Measurements from ENCODE around the gene RICTOR.

The RICTOR gene

DNA sequence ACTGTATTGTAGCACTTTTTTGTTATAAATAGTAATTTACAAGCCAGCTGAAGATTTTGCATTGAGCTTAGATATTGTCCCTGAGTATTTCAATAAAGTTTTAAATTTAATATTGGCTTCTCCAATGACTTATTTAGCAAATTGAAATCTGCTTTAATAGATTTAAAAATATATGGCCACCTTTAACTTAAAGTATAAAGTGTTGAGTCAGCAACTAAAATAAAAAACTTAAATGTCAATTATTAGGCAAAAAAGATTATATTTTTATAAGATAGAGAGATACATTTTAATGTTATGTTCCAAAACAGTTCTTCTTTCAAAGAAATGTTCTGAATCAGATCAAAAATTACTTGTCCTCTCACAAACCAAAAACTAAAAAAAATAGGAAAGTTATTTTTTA, 167.7 kb downstream of the RICTOR start:
- no peak overlapping the region for H3K9ac ChIP-seq (ENCODE audit: low read length)
- H3K9me3 ChIP-seq (ENCODE audit: insufficient read depth, low read length), result no peaks in the 10 kb centered on the region
- H3F3A ChIP-seq (ENCODE audit: insufficient read depth), result no peaks in the 10 kb centered on the region
- no peak overlapping the region for H3K27ac ChIP-seq (ENCODE audit: low read depth, low read length)
- TF ChIP-seq, protein P1, sequence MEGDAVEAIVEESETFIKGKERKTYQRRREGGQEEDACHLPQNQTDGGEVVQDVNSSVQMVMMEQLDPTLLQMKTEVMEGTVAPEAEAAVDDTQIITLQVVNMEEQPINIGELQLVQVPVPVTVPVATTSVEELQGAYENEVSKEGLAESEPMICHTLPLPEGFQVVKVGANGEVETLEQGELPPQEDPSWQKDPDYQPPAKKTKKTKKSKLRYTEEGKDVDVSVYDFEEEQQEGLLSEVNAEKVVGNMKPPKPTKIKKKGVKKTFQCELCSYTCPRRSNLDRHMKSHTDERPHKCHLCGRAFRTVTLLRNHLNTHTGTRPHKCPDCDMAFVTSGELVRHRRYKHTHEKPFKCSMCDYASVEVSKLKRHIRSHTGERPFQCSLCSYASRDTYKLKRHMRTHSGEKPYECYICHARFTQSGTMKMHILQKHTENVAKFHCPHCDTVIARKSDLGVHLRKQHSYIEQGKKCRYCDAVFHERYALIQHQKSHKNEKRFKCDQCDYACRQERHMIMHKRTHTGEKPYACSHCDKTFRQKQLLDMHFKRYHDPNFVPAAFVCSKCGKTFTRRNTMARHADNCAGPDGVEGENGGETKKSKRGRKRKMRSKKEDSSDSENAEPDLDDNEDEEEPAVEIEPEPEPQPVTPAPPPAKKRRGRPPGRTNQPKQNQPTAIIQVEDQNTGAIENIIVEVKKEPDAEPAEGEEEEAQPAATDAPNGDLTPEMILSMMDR (IDR thresholded peaks at IDR 0.05; ENCODE audit: insufficient read depth, low read length, poor library complexity, severe bottlenecking), result no peak
- no peak for TF ChIP-seq EZH2phosphoT487 (conservative IDR thresholded peaks at IDR 0.05; ENCODE audit: low read length)
- no peak overlapping the region for H3K4me3 ChIP-seq (ENCODE audit: insufficient read depth, low read length, poor library complexity, severe bottlenecking)
- H4K20me1 ChIP-seq (ENCODE audit: low read depth, low read length), result no peaks in the 10 kb centered on the region
- H2AFZ ChIP-seq (ENCODE audit: low read depth, low read length, severe bottlenecking), result no peak overlapping the region
- H3K79me2 ChIP-seq (ENCODE audit: insufficient read depth, low read length), result no peaks in the 10 kb centered on the region
- no peaks in the 10 kb centered on the region for H3K9me2 ChIP-seq (replicated peaks; ENCODE audit: insufficient read depth, low read length)
- no peak overlapping the region for H3K4me2 ChIP-seq (ENCODE audit: low read depth, low read length, poor library complexity, severe bottlenecking)
- H3K36me3 ChIP-seq (ENCODE audit: low read length), result no peaks in the 10 kb centered on the region
- no peaks in the 10 kb centered on the region for H3K27me3 ChIP-seq (ENCODE audit: low read length)

DNA sequence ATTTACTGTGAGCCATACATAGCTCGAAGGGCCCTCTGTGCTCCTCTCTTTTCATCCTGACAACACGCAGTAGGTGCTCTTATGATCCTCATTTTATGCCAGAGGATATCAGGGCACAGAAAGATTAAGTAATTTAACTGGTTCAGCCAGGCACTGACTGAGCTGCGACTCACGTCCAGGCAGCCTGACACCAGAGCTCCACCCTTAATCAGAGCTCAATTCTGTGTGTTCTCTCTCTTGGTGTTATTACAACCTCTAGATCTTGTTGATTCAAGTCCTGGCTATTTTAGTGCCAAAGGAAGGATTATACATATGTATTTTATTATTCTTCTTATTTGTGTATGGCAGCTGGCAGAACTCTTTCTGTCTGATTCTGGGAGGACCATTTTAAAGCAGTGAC, 168.7 kb downstream of the RICTOR start:
- no peak overlapping the region for H3K9ac ChIP-seq (ENCODE audit: low read length)
- no peak overlapping the region for H2AFZ ChIP-seq (ENCODE audit: low read depth, low read length, severe bottlenecking)
- H3K9me2 ChIP-seq (replicated peaks; ENCODE audit: insufficient read depth, low read length), result no peaks in the 10 kb centered on the region
- no peaks in the 10 kb centered on the region for H3F3A ChIP-seq (ENCODE audit: insufficient read depth)
- no peaks in the 10 kb centered on the region for H4K20me1 ChIP-seq (ENCODE audit: low read depth, low read length)
- H3K9me3 ChIP-seq (ENCODE audit: insufficient read depth, low read length), result no peaks in the 10 kb centered on the region
- H3K79me2 ChIP-seq (ENCODE audit: insufficient read depth, low read length), result no peaks in the 10 kb centered on the region
- H3K27me3 ChIP-seq (ENCODE audit: low read length), result no peaks in the 10 kb centered on the region
- TF ChIP-seq EZH2phosphoT487 (conservative IDR thresholded peaks at IDR 0.05; ENCODE audit: low read length), result no peak
- TF ChIP-seq, protein P1 (IDR thresholded peaks at IDR 0.05; ENCODE audit: insufficient read depth, low read length, poor library complexity, severe bottlenecking), result no peak
- no peak overlapping the region for H3K4me3 ChIP-seq (ENCODE audit: insufficient read depth, low read length, poor library complexity, severe bottlenecking)
- no peak overlapping the region for H3K27ac ChIP-seq (ENCODE audit: low read depth, low read length)
- H3K4me2 ChIP-seq (ENCODE audit: low read depth, low read length, poor library complexity, severe bottlenecking), result no peak overlapping the region
- H3K36me3 ChIP-seq (ENCODE audit: low read length), result no peaks in the 10 kb centered on the region

DNA sequence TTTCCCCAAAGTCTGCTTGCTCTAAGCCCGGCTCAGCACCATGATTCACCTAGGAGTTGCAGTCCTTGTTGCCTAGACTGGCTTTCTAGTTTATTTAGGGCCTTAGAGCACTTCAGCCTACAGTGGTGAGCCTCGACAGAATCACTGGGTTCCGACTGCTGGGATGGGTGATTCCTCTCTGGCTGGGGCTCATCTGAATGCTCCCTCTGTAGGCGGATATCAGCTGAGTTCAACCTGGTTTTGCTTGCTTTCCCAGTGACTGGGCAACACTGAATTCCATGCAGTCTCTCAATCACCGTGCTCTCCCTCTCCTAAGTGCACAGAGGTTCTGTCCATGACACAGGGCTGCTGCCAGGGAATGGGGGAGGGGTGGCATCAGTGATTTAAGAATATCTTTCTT, 174.3 kb downstream of the RICTOR start:
- Histone ChIP-seq H3K27me3 (ENCODE audit: low read length) (no peaks in the 10 kb centered on the region; the same call in 1 of the 2 replicates), H3K36me3 (ENCODE audit: low read length) (no peaks in the 10 kb centered on the region)
- TF ChIP-seq, protein P1 (IDR thresholded peaks at IDR 0.05; ENCODE audit: insufficient read depth, low read length, poor library complexity, severe bottlenecking), result no peak
- no peak for TF ChIP-seq EZH2phosphoT487 (conservative IDR thresholded peaks at IDR 0.05; ENCODE audit: low read length)

More for the DNA sequence above, 174.3 kb downstream of the RICTOR start:
- Histone ChIP-seq H3K9ac (ENCODE audit: low read length) (no peak overlapping the region), H3F3A (ENCODE audit: insufficient read depth) (no peaks in the 10 kb centered on the region), H2AFZ (ENCODE audit: low read depth, low read length, severe bottlenecking) (no peak overlapping the region), H3K9me3 (ENCODE audit: insufficient read depth, low read length) (no peaks in the 10 kb centered on the region), H3K9me2 (replicated peaks; ENCODE audit: insufficient read depth, low read length) (no peaks in the 10 kb centered on the region), H3K4me3 (ENCODE audit: insufficient read depth, low read length, poor library complexity, severe bottlenecking) (no peak overlapping the region), H3K4me2 (ENCODE audit: low read depth, low read length, poor library complexity, severe bottlenecking) (no peak overlapping the region), H4K20me1 (ENCODE audit: low read depth, low read length) (no peaks in the 10 kb centered on the region), H3K79me2 (ENCODE audit: insufficient read depth, low read length) (no peaks in the 10 kb centered on the region), H3K27ac (ENCODE audit: low read depth, low read length) (no peak overlapping the region)

Measured in SU-DHL-6 (cell line).